GM19438 (cell line): ENCODE results near the gene SLCO3A1.

ENCODE experiments used
- ATAC-seq: cut with Tn5 transposase; IDR thresholded peaks from one replicate; pipeline ENCODE4 v1.9.1; 2021; ENCODE audit warnings: low read depth; ENCODE audit not compliant: unreplicated experiment

Gene SLCO3A1

GRCh38 chr15:91908391-91908790 is 54.9 kb downstream of the SLCO3A1 start:
- ATAC-seq, result no peak

GRCh38 chr15:91909111-91909510 is 55.6 kb downstream of the SLCO3A1 start:
- ATAC-seq, result no peak

GRCh38 chr15:91909574-91909973 is 56.1 kb downstream of the SLCO3A1 start:
- no peak for ATAC-seq

- ATAC-seq, result no peak
These were observed 58.3 kb downstream of the SLCO3A1 start for GRCh38 chr15:91911844-91912243.

GRCh38 chr15:91912336-91912735 is 58.8 kb downstream of the SLCO3A1 start:
- ATAC-seq, result no peak

- no peak for ATAC-seq
These were observed 60.1 kb downstream of the SLCO3A1 start for GRCh38 chr15:91913560-91913959.

GRCh38 chr15:91915576-91915975 is 62.1 kb downstream of the SLCO3A1 start:
- ATAC-seq, result no peak

- ATAC-seq, result no peak
These were observed 62.5 kb downstream of the SLCO3A1 start for GRCh38 chr15:91916051-91916450.

- ATAC-seq, result no peak
These were observed 64.3 kb downstream of the SLCO3A1 start for GRCh38 chr15:91917686-91918360.

- ATAC-seq, result no peak
These were observed 65.6 kb downstream of the SLCO3A1 start for GRCh38 chr15:91919014-91919534.

- ATAC-seq, result no peak
These were observed 67.8 kb downstream of the SLCO3A1 start for GRCh38 chr15:91921188-91921842.

- no peak for ATAC-seq
These were observed 68.3 kb downstream of the SLCO3A1 start for GRCh38 chr15:91921843-91922198.

GRCh38 chr15:91922646-91923547 is 69.4 kb downstream of the SLCO3A1 start:
- ATAC-seq, result no peak

GRCh38 chr15:91924183-91924582 is 70.7 kb downstream of the SLCO3A1 start:
- no peak for ATAC-seq

GRCh38 chr15:91924837-91925495 is 71.5 kb downstream of the SLCO3A1 start:
- ATAC-seq, result no peak

- no peak for ATAC-seq
These were observed 72.3 kb downstream of the SLCO3A1 start for GRCh38 chr15:91925794-91926193.

GRCh38 chr15:91926908-91927270 is 73.4 kb downstream of the SLCO3A1 start:
- ATAC-seq, result no peak

GRCh38 chr15:91927585-91927984 is 74.1 kb downstream of the SLCO3A1 start:
- ATAC-seq, result no peak

GRCh38 chr15:91928675-91929074 is 75.2 kb downstream of the SLCO3A1 start:
- no peak for ATAC-seq

GRCh38 chr15:91929509-91929908 is 76.0 kb downstream of the SLCO3A1 start:
- ATAC-seq, result no peak

GRCh38 chr15:91930092-91930491 is 76.6 kb downstream of the SLCO3A1 start:
- no peak for ATAC-seq
